NCI-H1092 (cell line): ENCODE data around the gene USP17L15.
"Not testable (repeated sequence)": the region's sequence is repeated elsewhere in the genome, so short reads cannot be mapped to it uniquely, and the experiment has no call there.

ENCODE experiments used
- DNase-seq: peaks from one replicate; lab custom pipeline; 2025; lab: John Stamatoyannopoulos, UW

The USP17L15 gene, protein sequence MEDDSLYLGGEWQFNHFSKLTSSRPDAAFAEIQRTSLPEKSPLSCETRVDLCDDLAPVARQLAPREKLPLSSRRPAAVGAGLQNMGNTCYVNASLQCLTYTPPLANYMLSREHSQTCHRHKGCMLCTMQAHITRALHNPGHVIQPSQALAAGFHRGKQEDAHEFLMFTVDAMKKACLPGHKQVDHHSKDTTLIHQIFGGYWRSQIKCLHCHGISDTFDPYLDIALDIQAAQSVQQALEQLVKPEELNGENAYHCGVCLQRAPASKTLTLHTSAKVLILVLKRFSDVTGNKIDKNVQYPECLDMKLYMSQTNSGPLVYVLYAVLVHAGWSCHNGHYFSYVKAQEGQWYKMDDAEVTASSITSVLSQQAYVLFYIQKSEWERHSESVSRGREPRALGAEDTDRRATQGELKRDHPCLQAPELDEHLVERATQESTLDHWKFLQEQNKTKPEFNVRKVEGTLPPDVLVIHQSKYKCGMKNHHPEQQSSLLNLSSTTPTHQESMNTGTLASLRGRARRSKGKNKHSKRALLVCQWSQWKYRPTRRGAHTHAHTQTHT

DNA sequence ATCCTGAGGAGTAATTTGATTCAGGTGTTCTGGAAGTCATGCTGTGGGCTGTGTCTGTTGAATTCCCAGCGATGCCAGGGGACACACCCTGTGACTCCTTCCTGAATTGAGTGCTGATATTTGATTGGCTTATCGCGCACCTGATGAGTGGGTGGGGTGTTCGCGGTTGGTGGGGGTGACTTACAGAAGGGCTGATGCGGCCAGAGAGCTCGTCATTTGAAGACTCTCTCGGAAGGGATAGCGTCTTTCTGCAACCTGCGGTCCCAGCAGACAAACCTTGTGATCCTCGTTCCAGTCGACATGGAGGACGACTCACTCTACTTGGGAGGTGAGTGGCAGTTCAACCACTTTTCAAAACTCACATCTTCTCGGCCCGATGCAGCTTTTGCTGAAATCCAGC is at the start of gene USP17L15:
Gene USP17L15 (plus strand): TSS at position 301 of the 400 bp plus-strand sequence. CDS start 0 bp downstream, at position 301.
- not testable (repeated sequence) for DNase-seq

DNA sequence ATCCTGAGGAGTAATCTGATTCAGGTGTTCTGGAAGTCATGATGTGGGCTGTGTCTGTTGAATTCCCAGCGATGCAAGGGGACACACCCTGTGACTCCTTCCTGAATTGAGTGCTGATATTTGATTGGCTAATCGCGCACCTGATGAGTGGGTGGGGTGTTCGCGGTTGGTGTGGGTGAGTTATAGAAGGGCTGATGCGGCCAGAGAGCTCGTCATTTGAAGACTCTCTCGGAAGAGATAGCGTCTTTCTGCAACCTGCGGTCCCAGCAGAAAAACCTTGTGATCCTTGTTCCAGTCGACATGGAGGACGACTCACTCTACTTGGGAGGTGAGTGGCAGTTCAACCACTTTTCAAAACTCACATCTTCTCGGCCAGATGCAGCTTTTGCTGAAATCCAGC is 23.8 kb upstream of the USP17L15 start, which contains the start of gene USP17L10:
Gene USP17L10 (plus strand): TSS at position 301 of the 400 bp plus-strand sequence. CDS start 0 bp downstream, at position 301.
- DNase-seq = not testable (repeated sequence)

DNA sequence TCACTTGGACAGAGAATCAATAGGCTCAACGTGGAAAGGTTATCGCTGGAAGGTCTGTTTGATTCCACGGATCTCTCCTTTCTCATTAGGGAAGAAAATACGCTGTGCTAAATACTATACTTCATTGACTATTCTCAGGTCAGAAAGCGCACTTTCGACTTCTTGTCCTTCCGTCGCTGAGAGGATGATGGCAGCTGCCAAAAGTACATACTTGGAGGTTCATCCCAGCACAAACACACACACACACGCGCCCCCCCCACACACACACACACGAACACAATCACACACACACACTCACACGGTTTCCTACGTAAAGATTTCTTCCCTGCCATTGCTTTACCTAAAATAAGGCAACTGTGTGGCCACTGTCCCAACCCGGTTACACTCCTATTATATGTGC is 19.5 kb upstream of the USP17L15 start:
- DNase-seq = not testable (repeated sequence)

DNA sequence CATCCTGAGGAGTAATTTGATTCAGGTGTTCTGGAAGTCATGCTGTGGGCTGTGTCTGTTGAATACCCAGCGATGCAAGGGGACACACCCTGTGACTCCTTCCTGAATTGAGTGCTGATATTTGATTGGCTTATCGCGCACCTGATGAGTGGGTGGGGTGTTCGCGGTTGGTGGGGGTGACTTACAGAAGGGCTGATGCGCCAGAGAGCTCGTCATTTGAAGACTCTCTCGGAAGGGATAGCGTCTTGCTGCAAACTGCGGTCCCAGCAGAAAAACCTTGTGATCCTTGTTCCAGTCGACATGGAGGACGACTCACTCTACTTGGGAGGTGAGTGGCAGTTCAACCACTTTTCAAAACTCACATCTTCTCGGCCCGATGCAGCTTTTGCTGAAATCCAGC is 19.1 kb upstream of the USP17L15 start, which contains the start of gene USP17L11:
Gene USP17L11 (plus strand): TSS at position 301 of the 400 bp plus-strand sequence. CDS start 0 bp downstream, at position 301.
- not testable (repeated sequence) for DNase-seq

DNA sequence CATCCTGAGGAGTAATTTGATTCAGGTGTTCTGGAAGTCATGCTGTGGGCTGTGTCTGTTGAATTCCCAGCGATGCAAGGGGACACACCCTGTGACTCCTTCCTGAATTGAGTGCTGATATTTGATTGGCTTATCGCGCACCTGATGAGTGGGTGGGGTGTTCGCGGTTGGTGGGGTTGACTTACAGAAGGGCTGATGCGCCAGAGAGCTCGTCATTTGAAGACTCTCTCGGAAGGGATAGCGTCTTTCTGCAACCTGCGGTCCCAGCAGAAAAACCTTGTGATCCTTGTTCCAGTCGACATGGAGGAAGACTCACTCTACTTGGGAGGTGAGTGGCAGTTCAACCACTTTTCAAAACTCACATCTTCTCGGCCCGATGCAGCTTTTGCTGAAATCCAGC is 14.3 kb upstream of the USP17L15 start, which contains the start of gene USP17L12:
Gene USP17L12 (plus strand): TSS at position 301 of the 400 bp plus-strand sequence. CDS start 0 bp downstream, at position 301.
- not testable (repeated sequence) for DNase-seq

DNA sequence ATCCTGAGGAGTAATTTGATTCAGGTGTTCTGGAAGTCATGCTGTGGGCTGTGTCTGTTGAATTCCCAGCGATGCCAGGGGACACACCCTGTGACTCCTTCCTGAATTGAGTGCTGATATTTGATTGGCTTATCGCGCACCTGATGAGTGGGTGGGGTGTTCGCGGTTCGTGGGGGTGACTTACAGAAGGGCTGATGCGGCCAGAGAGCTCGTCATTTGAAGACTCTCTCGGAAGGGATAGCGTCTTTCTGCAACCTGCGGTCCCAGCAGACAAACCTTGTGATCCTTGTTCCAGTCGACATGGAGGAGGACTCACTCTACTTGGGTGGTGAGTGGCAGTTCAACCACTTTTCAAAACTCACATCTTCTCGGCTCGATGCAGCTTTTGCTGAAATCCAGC is 9.6 kb upstream of the USP17L15 start, which contains the start of gene USP17L13:
Gene USP17L13 (plus strand): TSS at position 301 of the 400 bp plus-strand sequence. CDS start 0 bp downstream, at position 301.
- not testable (repeated sequence) for DNase-seq

DNA sequence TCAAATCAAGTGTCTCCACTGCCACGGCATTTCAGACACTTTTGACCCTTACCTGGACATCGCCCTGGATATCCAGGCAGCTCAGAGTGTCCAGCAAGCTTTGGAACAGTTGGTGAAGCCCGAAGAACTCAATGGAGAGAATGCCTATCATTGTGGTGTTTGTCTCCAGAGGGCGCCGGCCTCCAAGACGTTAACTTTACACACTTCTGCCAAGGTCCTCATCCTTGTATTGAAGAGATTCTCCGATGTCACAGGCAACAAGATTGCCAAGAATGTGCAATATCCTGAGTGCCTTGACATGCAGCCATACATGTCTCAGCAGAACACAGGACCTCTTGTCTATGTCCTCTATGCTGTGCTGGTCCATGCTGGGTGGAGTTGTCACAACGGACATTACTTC is 3.9 kb upstream of the USP17L15 start:
- DNase-seq = not testable (repeated sequence)

DNA sequence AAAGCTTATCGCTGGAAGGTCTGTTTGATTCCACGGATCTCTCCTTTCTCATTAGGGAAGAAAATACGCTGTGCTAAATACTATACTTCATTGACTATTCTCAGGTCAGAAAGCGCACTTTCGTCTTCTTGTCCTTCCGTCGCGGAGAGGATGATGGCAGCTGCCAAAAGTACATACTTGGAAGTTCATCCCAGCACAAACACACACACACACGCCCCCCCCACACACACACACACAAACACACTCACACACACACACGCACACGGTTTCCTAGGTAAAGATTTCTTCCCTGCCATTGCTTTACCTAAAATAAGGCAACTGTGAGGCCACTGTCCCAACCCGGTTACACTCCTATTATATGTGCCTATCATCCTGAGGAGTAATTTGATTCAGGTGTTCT is 4.3 kb downstream of the USP17L15 start:
- DNase-seq = not testable (repeated sequence)

DNA sequence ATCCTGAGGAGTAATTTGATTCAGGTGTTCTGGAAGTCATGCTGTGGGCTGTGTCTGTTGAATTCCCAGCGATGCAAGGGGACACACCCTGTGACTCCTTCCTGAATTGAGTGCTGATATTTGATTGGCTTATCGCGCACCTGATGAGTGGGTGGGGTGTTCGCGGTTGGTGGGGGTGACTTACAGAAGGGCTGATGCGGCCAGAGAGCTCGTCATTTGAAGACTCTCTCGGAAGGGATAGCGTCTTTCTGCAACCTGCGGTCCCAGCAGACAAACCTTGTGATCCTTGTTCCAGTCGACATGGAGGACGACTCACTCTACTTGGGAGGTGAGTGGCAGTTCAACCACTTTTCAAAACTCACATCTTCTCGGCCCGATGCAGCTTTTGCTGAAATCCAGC is 9.4 kb downstream of the USP17L15 start, which contains the start of gene USP17L17:
Gene USP17L17 (plus strand): TSS at position 301 of the 400 bp plus-strand sequence. CDS start 0 bp downstream, at position 301.
- DNase-seq = not testable (repeated sequence)

DNA sequence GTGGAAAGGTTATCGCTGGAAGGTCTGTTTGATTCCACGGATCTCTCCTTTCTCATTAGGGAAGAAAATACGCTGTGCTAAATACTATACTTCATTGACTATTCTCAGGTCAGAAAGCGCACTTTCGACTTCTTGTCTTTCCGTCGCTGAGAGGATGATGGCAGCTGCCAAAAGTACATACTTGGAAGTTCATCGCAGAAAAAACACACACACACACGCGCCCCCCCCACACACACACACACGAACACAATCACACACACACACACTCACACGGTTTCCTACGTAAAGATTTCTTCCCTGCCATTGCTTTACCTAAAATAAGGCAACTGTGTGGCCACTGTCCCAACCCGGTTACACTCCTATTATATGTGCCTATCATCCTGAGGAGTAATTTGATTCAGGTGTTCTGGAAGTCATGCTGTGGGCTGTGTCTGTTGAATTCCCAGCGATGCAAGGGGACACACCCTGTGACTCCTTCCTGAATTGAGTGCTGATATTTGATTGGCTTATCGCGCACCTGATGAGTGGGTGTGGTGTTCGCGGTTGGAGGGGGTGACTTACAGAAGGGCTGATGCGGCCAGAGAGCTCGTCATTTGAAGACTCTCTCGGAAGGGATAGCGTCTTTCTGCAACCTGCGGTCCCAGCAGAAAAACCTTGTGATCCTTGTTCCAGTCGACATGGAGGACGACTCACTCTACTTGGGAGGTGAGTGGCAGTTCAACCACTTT is 13.9 kb downstream of the USP17L15 start, which contains the start of gene USP17L18:
Gene USP17L18 (plus strand): TSS at position 678 of the 728 bp plus-strand sequence. CDS start 0 bp downstream, at position 678.
- DNase-seq = not testable (repeated sequence)

DNA sequence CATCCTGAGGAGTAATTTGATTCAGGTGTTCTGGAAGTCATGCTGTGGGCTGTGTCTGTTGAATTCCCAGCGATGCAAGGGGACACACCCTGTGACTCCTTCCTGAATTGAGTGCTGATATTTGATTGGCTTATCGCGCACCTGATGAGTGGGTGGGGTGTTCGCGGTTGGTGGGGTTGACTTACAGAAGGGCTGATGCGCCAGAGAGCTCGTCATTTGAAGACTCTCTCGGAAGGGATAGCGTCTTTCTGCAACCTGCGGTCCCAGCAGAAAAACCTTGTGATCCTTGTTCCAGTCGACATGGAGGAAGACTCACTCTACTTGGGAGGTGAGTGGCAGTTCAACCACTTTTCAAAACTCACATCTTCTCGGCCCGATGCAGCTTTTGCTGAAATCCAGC is 18.9 kb downstream of the USP17L15 start, which contains the start of gene USP17L19:
Gene USP17L19 (plus strand): TSS at position 301 of the 400 bp plus-strand sequence. CDS start 0 bp downstream, at position 301.
- DNase-seq = not testable (repeated sequence)

DNA sequence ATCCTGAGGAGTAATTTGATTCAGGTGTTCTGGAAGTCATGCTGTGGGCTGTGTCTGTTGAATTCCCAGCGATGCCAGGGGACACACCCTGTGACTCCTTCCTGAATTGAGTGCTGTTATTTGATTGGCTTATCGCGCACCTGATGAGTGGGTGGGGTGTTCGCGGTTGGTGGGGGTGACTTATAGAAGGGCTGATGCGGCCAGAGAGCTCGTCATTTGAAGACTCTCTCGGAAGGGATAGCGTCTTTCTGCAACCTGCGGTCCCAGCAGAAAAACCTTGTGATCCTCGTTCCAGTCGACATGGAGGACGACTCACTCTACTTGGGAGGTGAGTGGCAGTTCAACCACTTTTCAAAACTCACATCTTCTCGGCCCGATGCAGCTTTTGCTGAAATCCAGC is 23.6 kb downstream of the USP17L15 start, which contains the start of gene USP17L20:
Gene USP17L20 (plus strand): TSS at position 301 of the 400 bp plus-strand sequence. CDS start 0 bp downstream, at position 301.
- not testable (repeated sequence) for DNase-seq

DNA sequence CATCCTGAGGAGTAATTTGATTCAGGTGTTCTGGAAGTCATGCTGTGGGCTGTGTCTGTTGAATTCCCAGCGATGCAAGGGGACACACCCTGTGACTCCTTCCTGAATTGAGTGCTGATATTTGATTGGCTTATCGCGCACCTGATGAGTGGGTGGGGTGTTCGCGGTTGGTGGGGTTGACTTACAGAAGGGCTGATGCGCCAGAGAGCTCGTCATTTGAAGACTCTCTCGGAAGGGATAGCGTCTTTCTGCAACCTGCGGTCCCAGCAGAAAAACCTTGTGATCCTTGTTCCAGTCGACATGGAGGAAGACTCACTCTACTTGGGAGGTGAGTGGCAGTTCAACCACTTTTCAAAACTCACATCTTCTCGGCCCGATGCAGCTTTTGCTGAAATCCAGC is 28.4 kb downstream of the USP17L15 start, which contains the start of gene USP17L21:
Gene USP17L21 (plus strand): TSS at position 301 of the 400 bp plus-strand sequence. CDS start 0 bp downstream, at position 301.
- DNase-seq = not testable (repeated sequence)

DNA sequence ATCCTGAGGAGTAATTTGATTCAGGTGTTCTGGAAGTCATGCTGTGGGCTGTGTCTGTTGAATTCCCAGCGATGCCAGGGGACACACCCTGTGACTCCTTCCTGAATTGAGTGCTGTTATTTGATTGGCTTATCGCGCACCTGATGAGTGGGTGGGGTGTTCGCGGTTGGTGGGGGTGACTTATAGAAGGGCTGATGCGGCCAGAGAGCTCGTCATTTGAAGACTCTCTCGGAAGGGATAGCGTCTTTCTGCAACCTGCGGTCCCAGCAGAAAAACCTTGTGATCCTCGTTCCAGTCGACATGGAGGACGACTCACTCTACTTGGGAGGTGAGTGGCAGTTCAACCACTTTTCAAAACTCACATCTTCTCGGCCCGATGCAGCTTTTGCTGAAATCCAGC is 33.1 kb downstream of the USP17L15 start, which contains the start of gene USP17L22:
Gene USP17L22 (plus strand): TSS at position 301 of the 400 bp plus-strand sequence. CDS start 0 bp downstream, at position 301.
- DNase-seq = not testable (repeated sequence)

DNA sequence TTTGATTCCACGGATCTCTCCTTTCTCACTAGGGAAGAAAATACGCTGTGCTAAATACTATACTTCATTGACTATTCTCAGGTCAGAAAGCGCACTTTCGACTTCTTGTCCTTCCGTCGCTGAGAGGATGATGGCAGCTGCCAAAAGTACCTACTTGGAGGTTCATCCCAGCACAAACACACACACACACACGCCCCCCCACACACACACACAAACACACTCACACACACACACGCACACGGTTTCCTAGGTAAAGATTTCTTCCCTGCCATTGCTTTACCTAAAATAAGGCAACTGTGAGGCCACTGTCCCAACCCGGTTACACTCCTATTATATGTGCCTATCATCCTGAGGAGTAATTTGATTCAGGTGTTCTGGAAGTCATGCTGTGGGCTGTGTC is 37.5 kb downstream of the USP17L15 start:
- not testable (repeated sequence) for DNase-seq
